Panc1 (cell line): ENCODE results near the gene ADSL. TPM values are rescaled to one million over a fixed set of nuclear protein-coding genes. Genes with fewer than 3 reads are reported as not detected.

Experiments used
- ATAC-seq: fragments of 200-7000 bp; cut with Tn5 transposase; 2 replicates; pipeline ENCODE4 v1.9.1; 2020; ENCODE audit warnings: mild to moderate bottlenecking, moderate library complexity
- BruUV-seq: library from RNA; stranded (reverse); fragments of 400-500 nt; replicated peaks from 2 replicates; lab custom pipeline; 2021; lab: Mats Ljungman, UMichigan
- CTCF ChIA-PET: fragments of 300-600 bp; sonication (Branson Sonifier 250); formaldehyde crosslinking; loops from one replicate; lab custom pipeline; 2022; ENCODE audit warnings: antibody characterized with exemption; lab: Charles Lee
- POLR2A ChIA-PET: fragments of 300-600 bp; sonication (Branson Sonifier 250); formaldehyde crosslinking; loops from one replicate; lab custom pipeline; 2022; ENCODE audit warnings: antibody characterized with exemption; lab: Charles Lee
- DNase-seq: peaks from one replicate; pipeline ENCODE4 v3.0.0-alpha.2; 2010; ENCODE audit warnings: low read depth, low spot score
- H3K27ac ChIP-seq: 2 replicates; pipeline ENCODE4 v1.5.1; 2011; ENCODE audit warnings: mild to moderate bottlenecking, low read length, inconsistent platforms
- H3K27me3 ChIP-seq: fragments of 200-500 bp; sonication (Bioruptor generic); 2 replicates; pipeline ENCODE4 v1.6.0; 2014; ENCODE audit warnings: low read length, inconsistent platforms; ENCODE audit not compliant: control insufficient read depth, insufficient read depth
- H3K36me3 ChIP-seq: fragments of 200-500 bp; sonication (Bioruptor generic); 2 replicates; pipeline ENCODE4 v1.5.1; 2014; ENCODE audit warnings: inconsistent platforms, mild to moderate bottlenecking, low read length, moderate library complexity; ENCODE audit not compliant: control insufficient read depth, insufficient read depth
- H3K4me1 ChIP-seq: 2 replicates; pipeline ENCODE4 v1.5.1; 2011; ENCODE audit warnings: inconsistent platforms, mild to moderate bottlenecking, low read length, moderate library complexity; ENCODE audit not compliant: control insufficient read depth, insufficient read depth
- H3K4me3 ChIP-seq, 2 experiments: 2 replicates each; pipeline ENCODE4 v1.5.1; 2011 to 2012; ENCODE audit warnings: low read depth in 2 of 2, low read length in 2 of 2, mild to moderate bottlenecking in 2 of 2, inconsistent platforms in 1 of 2, moderate library complexity in 1 of 2
- H3K9me3 ChIP-seq: fragments of 200-500 bp; sonication (Bioruptor generic); 2 replicates; pipeline ENCODE4 v1.5.1; 2014; ENCODE audit warnings: low read depth, mild to moderate bottlenecking, inconsistent platforms, low read length, moderate library complexity; ENCODE audit not compliant: control insufficient read depth, insufficient read depth
- POLR2AphosphoS5 ChIP-seq: IDR thresholded peaks from 2 replicates; pipeline ENCODE4 v1.6.1; 2012; ENCODE audit warnings: mild to moderate bottlenecking, low read depth, low read length, moderate library complexity
- SIN3A ChIP-seq: IDR thresholded peaks from 2 replicates; pipeline ENCODE4 v1.6.1; 2012; ENCODE audit warnings: low read depth, mild to moderate bottlenecking, low read length, moderate library complexity, borderline replicate concordance; ENCODE audit not compliant: insufficient read depth
- TCF7L2 ChIP-seq: IDR thresholded peaks from 2 replicates; pipeline ENCODE4 v1.6.1; 2011; ENCODE audit warnings: mild to moderate bottlenecking, low read depth, low read length, inconsistent platforms
- in situ Hi-C: cut with HindIII; loops from 2 replicates; pipeline ENCODE4 v1.10.0; 2016; ENCODE audit warnings: low sequenced_read_pairs, low pct_unique_long_range_greater_than_20kb
- intact Hi-C: fragments of 100-400 bp; cut with micrococcal nuclease; formaldehyde crosslinking; loops from one replicate; pipeline ENCODE4 v1.10.0; 2022; ENCODE audit not compliant: unreplicated experiment
- total RNA-seq: library from RNA; stranded (reverse); gene quantifications from one replicate; pipeline ENCODE4 v1.2.1, GENCODE V29; 2021; ENCODE audit not compliant: unreplicated experiment
- TF ChIP-seq, protein P1 (sequence below), 2 experiments: IDR thresholded peaks; 2 replicates each; pipeline ENCODE4 v1.6.1; 2011 to 2012; ENCODE audit warnings: low read depth in 2 of 2, control low read depth in 1 of 2, low read length in 1 of 2, mild to moderate bottlenecking in 1 of 2, moderate library complexity in 1 of 2; ENCODE audit not compliant: insufficient read depth in 1 of 2
- TF ChIP-seq, protein P2 (sequence below): fragments of 450-650 bp; IDR thresholded peaks from 2 replicates; pipeline ENCODE4 v1.5.1; 2017; ENCODE audit warnings: mild to moderate bottlenecking

ADSL gene
- total RNA-seq, 1 experiment from 2014 or later = 107 TPM

DNA sequence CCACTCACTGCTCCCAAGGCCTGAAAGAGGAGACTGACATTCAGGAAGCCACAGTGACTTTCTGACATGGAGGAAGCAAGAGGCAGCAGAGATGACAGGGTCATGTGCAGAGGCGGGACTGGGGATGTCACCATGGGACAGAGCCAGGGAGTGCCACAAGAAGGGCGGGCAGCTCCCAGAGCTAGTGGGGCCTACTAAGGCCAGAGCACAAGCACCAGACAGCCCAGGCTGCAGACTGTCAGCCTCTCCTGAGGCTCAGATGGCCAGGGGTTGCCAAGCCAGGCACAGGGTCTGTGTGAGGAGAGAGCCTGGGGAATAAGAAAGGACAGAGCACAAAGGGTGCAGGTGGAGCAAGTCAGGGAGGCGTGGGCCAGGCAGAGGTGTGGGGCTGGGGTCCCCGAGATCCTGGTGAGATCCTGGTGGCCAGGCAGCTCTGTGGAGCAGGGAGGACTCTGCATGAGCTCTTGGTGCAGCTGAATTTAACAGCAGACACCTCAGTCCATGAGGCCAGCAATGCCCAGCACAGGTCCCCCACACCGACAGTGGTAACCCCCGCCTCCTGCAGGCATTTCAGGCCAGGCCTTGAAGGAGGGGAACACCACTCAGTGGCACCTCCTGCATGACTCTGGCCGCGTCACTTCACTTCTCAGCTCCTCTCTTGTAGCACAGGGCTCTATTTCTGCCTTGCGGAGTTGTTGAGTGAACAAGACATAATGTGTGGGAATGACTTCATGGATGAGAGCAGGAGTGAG, 76.4 kb downstream of the ADSL start:
- peaks cover 3% of the 10 kb centered on the region for H3K36me3 ChIP-seq
- intact Hi-C loops = no loop called here

DNA sequence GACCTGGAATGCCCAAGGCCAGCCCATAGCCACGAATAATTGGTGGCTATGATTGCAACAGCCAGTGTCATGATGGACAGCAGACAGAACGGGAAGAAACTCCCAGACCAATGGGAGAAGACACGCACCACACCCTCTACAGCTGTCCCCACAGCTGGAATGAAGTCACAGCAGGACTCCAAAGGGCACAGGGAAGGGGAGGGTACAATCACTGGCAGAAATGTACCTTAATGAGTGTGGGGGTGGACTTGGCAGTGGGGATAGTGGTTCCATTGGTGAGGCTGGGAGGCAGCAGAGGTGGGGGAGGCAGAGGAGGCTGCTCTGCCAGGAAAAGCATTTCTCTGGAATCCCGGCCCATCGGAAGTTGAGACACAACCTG, 77.0 kb downstream of the ADSL start:
- ATAC-seq (no peak), DNase-seq (no peak)
- Histone ChIP-seq H3K27me3 (no peaks in the 10 kb centered on the region), H3K4me3 (no peak overlapping the region), H3K27ac (no peak overlapping the region), H3K4me1 (no peaks in the 10 kb centered on the region), H3K9me3 (no peaks in the 10 kb centered on the region), H3K36me3 (peaks cover 3% of the 10 kb centered on the region)
- BruUV-seq = no TSS peak
- ChIA-PET CTCF (no interaction called here), POLR2A (no interaction called here)
- in situ Hi-C loops (no loop called here), intact Hi-C loops (no loop called here)
- TF ChIP-seq, protein P1, sequence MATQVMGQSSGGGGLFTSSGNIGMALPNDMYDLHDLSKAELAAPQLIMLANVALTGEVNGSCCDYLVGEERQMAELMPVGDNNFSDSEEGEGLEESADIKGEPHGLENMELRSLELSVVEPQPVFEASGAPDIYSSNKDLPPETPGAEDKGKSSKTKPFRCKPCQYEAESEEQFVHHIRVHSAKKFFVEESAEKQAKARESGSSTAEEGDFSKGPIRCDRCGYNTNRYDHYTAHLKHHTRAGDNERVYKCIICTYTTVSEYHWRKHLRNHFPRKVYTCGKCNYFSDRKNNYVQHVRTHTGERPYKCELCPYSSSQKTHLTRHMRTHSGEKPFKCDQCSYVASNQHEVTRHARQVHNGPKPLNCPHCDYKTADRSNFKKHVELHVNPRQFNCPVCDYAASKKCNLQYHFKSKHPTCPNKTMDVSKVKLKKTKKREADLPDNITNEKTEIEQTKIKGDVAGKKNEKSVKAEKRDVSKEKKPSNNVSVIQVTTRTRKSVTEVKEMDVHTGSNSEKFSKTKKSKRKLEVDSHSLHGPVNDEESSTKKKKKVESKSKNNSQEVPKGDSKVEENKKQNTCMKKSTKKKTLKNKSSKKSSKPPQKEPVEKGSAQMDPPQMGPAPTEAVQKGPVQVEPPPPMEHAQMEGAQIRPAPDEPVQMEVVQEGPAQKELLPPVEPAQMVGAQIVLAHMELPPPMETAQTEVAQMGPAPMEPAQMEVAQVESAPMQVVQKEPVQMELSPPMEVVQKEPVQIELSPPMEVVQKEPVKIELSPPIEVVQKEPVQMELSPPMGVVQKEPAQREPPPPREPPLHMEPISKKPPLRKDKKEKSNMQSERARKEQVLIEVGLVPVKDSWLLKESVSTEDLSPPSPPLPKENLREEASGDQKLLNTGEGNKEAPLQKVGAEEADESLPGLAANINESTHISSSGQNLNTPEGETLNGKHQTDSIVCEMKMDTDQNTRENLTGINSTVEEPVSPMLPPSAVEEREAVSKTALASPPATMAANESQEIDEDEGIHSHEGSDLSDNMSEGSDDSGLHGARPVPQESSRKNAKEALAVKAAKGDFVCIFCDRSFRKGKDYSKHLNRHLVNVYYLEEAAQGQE (IDR thresholded peaks at IDR 0.05; ENCODE audit: insufficient read depth in 1 of 2, low read depth in 2 of 2, low read length in 1 of 2) = no peak
- no peak for TF ChIP-seq TCF7L2
- TF ChIP-seq POLR2AphosphoS5 = no peak
- TF ChIP-seq SIN3A = no peak
- TF ChIP-seq, protein P2, sequence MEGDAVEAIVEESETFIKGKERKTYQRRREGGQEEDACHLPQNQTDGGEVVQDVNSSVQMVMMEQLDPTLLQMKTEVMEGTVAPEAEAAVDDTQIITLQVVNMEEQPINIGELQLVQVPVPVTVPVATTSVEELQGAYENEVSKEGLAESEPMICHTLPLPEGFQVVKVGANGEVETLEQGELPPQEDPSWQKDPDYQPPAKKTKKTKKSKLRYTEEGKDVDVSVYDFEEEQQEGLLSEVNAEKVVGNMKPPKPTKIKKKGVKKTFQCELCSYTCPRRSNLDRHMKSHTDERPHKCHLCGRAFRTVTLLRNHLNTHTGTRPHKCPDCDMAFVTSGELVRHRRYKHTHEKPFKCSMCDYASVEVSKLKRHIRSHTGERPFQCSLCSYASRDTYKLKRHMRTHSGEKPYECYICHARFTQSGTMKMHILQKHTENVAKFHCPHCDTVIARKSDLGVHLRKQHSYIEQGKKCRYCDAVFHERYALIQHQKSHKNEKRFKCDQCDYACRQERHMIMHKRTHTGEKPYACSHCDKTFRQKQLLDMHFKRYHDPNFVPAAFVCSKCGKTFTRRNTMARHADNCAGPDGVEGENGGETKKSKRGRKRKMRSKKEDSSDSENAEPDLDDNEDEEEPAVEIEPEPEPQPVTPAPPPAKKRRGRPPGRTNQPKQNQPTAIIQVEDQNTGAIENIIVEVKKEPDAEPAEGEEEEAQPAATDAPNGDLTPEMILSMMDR = no peak

More for the DNA sequence above, 76.4 kb downstream of the ADSL start:
- H3K27me3 ChIP-seq = no peaks in the 10 kb centered on the region
- H3K4me1 ChIP-seq = no peaks in the 10 kb centered on the region
- TF ChIP-seq SIN3A = no peak
- no peak for TF ChIP-seq POLR2AphosphoS5
- TF ChIP-seq, protein P2 = no peak
- TF ChIP-seq, protein P1 (IDR thresholded peaks at IDR 0.05; ENCODE audit: insufficient read depth in 1 of 2, low read depth in 2 of 2, low read length in 1 of 2) = no peak
- TF ChIP-seq TCF7L2 = no peak
- ChIA-PET CTCF (no interaction called here), POLR2A (no interaction called here)
- no peak overlapping the region for H3K4me3 ChIP-seq
- in situ Hi-C loops = no loop called here
- DNase-seq (no peak), ATAC-seq (no peak)
- no peak overlapping the region for H3K27ac ChIP-seq
- H3K9me3 ChIP-seq = no peaks in the 10 kb centered on the region
- BruUV-seq = no TSS peak
